Measurements from ENCODE around the gene MYOG.

Gene MYOG

DNA sequence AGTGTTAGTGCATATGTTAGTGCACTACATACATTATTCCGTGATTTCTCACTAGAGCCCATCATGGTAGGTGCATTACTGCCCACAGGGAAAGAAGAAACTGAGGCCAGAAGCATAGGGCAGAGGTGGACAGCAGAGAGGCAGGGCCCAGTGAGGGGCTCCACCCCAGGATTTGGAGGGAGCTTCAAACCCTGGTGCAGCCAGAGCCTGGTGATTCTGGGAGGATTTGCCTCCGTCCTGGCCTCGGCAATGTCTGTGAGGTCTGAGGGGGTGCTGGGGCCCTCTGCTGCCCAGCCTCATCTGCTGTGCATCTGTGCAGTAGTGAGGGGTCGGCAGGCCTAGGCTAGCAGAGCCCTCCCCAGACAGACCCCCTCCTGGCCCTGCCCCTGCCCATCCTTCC is 36.7 kb downstream of the MYOG start:
- no peak for TF ChIP-seq ZFX (IDR thresholded peaks at IDR 0.05; ENCODE audit: borderline replicate concordance)
- TF ChIP-seq, protein P1, sequence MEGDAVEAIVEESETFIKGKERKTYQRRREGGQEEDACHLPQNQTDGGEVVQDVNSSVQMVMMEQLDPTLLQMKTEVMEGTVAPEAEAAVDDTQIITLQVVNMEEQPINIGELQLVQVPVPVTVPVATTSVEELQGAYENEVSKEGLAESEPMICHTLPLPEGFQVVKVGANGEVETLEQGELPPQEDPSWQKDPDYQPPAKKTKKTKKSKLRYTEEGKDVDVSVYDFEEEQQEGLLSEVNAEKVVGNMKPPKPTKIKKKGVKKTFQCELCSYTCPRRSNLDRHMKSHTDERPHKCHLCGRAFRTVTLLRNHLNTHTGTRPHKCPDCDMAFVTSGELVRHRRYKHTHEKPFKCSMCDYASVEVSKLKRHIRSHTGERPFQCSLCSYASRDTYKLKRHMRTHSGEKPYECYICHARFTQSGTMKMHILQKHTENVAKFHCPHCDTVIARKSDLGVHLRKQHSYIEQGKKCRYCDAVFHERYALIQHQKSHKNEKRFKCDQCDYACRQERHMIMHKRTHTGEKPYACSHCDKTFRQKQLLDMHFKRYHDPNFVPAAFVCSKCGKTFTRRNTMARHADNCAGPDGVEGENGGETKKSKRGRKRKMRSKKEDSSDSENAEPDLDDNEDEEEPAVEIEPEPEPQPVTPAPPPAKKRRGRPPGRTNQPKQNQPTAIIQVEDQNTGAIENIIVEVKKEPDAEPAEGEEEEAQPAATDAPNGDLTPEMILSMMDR (IDR thresholded peaks at IDR 0.05): no peak

DNA sequence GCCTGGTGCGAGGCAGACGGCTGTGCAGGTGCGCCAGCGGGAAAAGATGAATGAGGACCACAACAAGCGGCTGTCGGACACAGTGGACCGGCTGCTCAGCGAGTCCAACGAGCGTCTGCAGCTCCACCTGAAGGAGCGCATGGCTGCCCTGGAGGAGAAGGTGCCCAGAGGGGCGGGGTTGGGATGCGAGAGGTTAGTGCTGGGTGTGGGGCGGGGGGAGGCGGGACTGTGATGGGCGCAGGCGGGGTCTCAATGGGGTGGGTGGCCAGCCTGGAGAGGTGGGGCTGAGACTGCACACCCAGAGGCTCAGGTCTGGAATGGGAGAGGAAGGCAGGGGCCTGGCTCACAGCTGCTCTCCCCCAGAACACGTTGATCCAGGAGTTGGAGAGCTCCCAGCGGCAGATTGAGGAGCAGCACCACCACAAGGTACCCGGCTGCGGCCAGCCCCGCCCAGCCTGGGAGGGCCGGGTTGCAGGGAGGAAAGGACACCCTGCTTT is 37.2 kb downstream of the MYOG start:
- no peak overlapping the region for H3K27ac ChIP-seq

More for the DNA sequence above, 36.7 kb downstream of the MYOG start:
- H3K27ac ChIP-seq: no peak overlapping the region

DNA sequence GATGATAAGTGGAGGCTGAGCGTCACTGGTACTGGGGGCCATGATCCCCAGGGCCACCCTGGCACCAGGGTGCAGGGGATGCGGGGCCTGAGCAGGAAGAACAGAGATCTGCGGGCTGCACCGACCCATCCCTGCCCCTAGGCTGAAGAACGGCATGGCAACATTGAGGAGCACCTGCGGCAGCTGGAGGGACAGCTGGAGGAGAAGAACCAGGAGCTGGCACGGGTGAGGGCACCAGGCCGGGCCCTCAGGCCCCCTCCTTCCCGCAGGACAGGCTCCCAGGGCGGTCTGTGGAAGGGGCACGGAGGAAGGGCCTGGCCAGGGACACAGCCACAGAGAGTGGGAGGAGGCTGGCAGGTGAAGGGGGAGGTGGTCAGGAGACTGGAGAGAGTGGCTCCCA is 37.7 kb downstream of the MYOG start:
- no peak overlapping the region for H3K27ac ChIP-seq
- TF ChIP-seq, protein P1 (IDR thresholded peaks at IDR 0.05): no peak
- TF ChIP-seq ZFX (IDR thresholded peaks at IDR 0.05; ENCODE audit: borderline replicate concordance): no peak

More for the DNA sequence above, 37.2 kb downstream of the MYOG start:
- no peak for TF ChIP-seq ZFX (IDR thresholded peaks at IDR 0.05; ENCODE audit: borderline replicate concordance)

DNA sequence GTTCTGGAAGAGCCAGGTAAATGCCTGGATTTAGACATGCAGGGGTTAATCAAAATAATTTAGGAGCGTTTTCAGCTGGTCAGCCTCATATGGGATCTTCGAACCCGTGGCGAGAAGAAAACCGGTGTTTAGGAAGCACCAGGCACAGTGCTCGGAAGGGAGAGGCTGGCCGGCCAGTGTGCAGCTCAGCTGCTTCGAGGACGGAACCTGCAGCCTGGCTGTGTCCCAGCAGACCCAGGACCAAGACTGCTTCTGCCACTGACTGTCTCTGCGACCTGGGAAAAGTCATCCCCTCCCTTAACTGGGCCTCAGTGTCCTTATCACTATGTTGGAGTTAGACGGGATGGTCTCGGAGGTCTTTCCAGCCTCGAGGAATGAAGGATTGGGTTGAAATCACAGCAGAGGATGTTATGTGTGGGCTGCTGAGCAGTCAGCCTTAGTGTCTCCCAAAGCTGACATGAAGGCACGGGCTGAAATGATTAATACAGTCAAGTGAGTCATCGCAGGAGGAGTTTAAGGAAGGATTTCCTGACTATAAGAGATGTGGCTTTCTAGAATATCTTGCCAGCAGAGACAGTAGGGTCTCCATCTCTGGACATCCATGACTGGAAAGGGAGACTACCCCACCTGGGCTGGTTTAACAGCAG is 38.7 kb downstream of the MYOG start:
- TF ChIP-seq, protein P1 (IDR thresholded peaks at IDR 0.05): no peak
- no peak for TF ChIP-seq ZFX (IDR thresholded peaks at IDR 0.05; ENCODE audit: borderline replicate concordance)

GRCh38 chr1:203045821-203046594 is 39.8 kb downstream of the MYOG start:
- no peak for TF ChIP-seq ZFX (IDR thresholded peaks at IDR 0.05; ENCODE audit: borderline replicate concordance)
- TF ChIP-seq, protein P1 (IDR thresholded peaks at IDR 0.05): no peak

More for the DNA sequence above, 38.7 kb downstream of the MYOG start:
- H3K27ac ChIP-seq: no peak overlapping the region

GRCh38 chr1:203045336-203045735 is 40.5 kb downstream of the MYOG start:
- TF ChIP-seq, protein P1 (IDR thresholded peaks at IDR 0.05): no peak
- no peak for TF ChIP-seq ZFX (IDR thresholded peaks at IDR 0.05; ENCODE audit: borderline replicate concordance)
- no peak overlapping the region for H3K27ac ChIP-seq

More at GRCh38 chr1:203045821-203046594, 39.8 kb downstream of the MYOG start:
- no peak overlapping the region for H3K27ac ChIP-seq

- H3K27ac ChIP-seq: no peak overlapping the region
- no peak for TF ChIP-seq ZFX (IDR thresholded peaks at IDR 0.05; ENCODE audit: borderline replicate concordance)
- TF ChIP-seq, protein P1 (IDR thresholded peaks at IDR 0.05): no peak
Observed at GRCh38 chr1:203044546-203045250, 41.1 kb downstream of the MYOG start.

Data from 22Rv1 (cell line).